ENCODE results near the gene C2orf76.

C2orf76 gene

GRCh38 chr2:119261493-119262225 lies 105.0 kb downstream of the C2orf76 start:
- no peak for DNase-seq

GRCh38 chr2:119260646-119261492 lies 105.8 kb downstream of the C2orf76 start:
- no peak for DNase-seq

- no peak for DNase-seq
These were observed 107.3 kb downstream of the C2orf76 start for GRCh38 chr2:119259296-119259860.

DNA sequence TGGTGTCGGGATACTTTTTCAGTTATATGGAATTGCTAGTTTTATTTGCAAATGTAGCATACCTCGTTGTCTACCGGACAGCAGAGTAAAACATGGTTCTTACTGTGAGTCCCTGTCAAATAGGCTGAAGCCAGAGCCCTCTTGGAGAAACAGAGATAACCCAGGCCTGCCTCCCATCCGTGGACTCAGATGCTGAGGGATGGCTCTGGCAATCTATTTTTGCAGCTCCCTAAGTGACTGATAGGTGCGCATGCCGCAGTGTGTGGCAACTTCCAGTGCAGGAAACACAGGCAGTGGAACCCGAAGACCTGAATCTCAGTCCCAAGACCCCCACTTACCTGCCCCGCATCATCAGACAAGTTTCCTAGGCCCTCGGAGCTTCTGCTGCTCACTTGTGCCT lies 109.4 kb downstream of the C2orf76 start:
- no peak for DNase-seq

- DNase-seq: no peak
These were observed 110.1 kb downstream of the C2orf76 start for GRCh38 chr2:119256582-119256921.

DNA sequence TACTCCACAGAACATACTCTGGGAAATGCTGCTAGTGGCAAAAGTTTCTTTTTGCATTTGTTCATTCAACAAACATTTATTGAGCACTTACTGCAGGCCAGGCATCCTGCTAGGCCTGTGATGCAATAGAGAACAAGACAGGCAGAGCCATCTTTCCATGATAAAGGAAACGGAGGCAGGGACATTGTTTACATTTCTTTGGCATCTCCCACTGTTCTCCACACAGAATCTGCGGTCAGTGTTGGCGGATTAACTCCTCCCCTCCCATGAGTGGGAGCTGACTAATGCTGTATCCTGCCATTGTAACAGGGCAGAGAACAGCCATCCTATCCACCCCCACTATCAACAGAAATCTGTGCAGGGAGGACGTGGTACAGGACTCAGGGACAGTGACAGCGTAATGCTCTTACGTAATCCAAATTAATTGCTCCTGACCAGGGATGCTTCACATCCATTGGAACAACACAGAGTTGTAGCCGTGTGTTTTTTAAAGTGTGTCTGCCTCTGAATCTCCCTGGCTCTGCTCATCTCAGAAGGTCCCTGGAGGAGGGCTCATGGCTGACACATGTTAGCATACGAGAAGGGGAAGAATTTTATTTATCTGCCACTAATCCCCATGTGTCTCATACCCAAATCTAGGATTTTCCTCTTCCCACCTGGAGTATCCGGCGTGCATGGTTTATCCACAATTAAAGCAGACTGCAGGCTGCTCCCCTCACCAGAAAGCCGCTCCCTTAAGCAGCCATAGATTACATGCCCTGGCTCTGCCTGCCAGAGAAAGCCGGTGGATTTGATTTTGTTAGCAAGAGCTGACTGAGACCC lies 110.7 kb downstream of the C2orf76 start:
- no peak for DNase-seq

- DNase-seq: no peak
These were observed 112.0 kb downstream of the C2orf76 start for GRCh38 chr2:119254601-119255080.

- no peak for DNase-seq
These were observed 112.7 kb downstream of the C2orf76 start for GRCh38 chr2:119253760-119254600.

DNA sequence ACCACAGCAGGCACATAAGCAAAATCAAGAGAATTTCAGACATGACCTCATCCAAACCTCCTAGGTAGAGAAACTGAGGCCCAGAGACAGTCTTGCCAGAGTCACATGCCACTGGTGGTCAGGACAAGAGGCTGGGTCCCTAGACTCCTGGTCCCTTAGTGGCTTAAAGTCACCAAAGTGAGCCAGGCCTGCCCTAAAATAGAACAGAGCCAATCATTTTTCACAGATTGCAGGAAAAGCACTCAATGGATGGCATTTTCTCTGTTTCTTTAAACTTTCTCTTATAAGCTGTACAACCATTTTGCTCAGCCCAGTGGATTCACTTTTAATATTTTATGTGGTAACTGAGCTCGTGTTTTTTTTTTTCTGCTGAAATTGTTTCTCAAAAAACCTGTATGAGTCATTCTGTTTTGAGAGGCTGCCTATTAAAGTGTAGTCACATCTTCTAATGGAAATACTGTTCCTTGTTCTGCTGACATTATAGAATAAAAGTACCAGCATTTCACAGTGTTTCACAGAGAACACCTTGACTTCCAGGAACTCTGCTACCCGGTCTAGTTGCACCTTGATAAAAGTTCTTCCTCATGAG lies 113.4 kb downstream of the C2orf76 start:
- DNase-seq: no peak

All from activated CD4-positive, alpha-beta T cell treated with anti-CD3 and anti-CD28 coated beads for 4 hours (primary cell).